ENCODE data around the gene IGFBP6. TPM values are rescaled to one million over a fixed set of nuclear protein-coding genes. Genes with fewer than 3 reads are reported as not detected.

The IGFBP6 gene
- total RNA-seq, 1 donor from 2014 or later = 20.8 TPM

- no peaks in the 10 kb centered on the region for H3K9me3 ChIP-seq (ENCODE audit: insufficient read depth, low read depth, low read length)
- DNase-seq (ENCODE audit: low read depth) = peak; percentile 92
- no peaks in the 10 kb centered on the region for H4K20me1 ChIP-seq (ENCODE audit: insufficient read depth, low read length)
- H3K36me3 ChIP-seq (ENCODE audit: insufficient read depth, low read length) = peaks cover 18% of the 10 kb centered on the region
- peak within 1 kb of the TSS; percentile 92 for H3K4me2 ChIP-seq (ENCODE audit: low read length)
- Mint-ChIP-seq H3K4me3 (ENCODE audit: unreplicated experiment) (peak within 1 kb of the TSS; percentile 87), H3K27me3 (ENCODE audit: low read depth, unreplicated experiment) (no peaks in the 10 kb centered on the region), H3K27ac (ENCODE audit: unreplicated experiment) (peak within 1 kb of the TSS; percentile 99), H3K36me3 (ENCODE audit: low read depth, unreplicated experiment) (peaks cover 15% of the 10 kb centered on the region), H3K9me3 (ENCODE audit: unreplicated experiment) (no peaks in the 10 kb centered on the region), H3K4me1 (ENCODE audit: low read depth, unreplicated experiment) (peaks cover 14% of the 10 kb centered on the region)
- peak within 1 kb of the TSS; percentile 94 for H3K27ac ChIP-seq (ENCODE audit: low read depth, low read length)
- FAIRE-seq = no peak
- H3K4me1 ChIP-seq (ENCODE audit: insufficient read depth, low read length) = peaks cover 22% of the 10 kb centered on the region
- H3K27me3 ChIP-seq (ENCODE audit: insufficient read depth, low read length) = no peaks in the 10 kb centered on the region
- TF ChIP-seq CTCF (IDR thresholded peaks at IDR 0.05; ENCODE audit: insufficient read depth, low read depth, low read length) = no peak
- no peak for TF ChIP-seq EZH2 (IDR thresholded peaks at IDR 0.05; ENCODE audit: insufficient read depth, low read length)
- peak within 1 kb of the TSS; percentile 95 for H3K9ac ChIP-seq (ENCODE audit: low read length)
- H3K79me2 ChIP-seq (ENCODE audit: insufficient read depth, low read length) = peaks cover 21% of the 10 kb centered on the region
- peak within 1 kb of the TSS; percentile 93 for H2AFZ ChIP-seq (ENCODE audit: low read depth, low read length)
- H3K4me3 ChIP-seq (ENCODE audit: insufficient read depth, low read depth, low read length) = peak within 1 kb of the TSS; percentile 67
Observed at GRCh38 chr12:53079226-53080117, 18.0 kb upstream of the IGFBP6 start, which contains the start of gene SPRYD3. TSS of gene SPRYD3 (minus strand) at chr12:53079390. CDS start at chr12:53079333, 57 bp downstream.

GRCh38 chr12:53082637-53083175, 14.8 kb upstream of the IGFBP6 start:
- H4K20me1 ChIP-seq (ENCODE audit: insufficient read depth, low read length) = no peaks in the 10 kb centered on the region
- H2AFZ ChIP-seq (ENCODE audit: low read depth, low read length) = no peak overlapping the region
- H3K36me3 Mint-ChIP-seq (ENCODE audit: low read depth, unreplicated experiment) = no peaks in the 10 kb centered on the region
- no peak overlapping the region for H3K4me3 ChIP-seq (ENCODE audit: insufficient read depth, low read depth, low read length)
- H3K4me1 ChIP-seq (ENCODE audit: insufficient read depth, low read length) = peaks cover 22% of the 10 kb centered on the region
- peaks cover 3% of the 10 kb centered on the region for H3K27me3 Mint-ChIP-seq (ENCODE audit: low read depth, unreplicated experiment)
- H3K27me3 ChIP-seq (ENCODE audit: insufficient read depth, low read length) = no peaks in the 10 kb centered on the region
- H3K4me1 Mint-ChIP-seq (ENCODE audit: low read depth, unreplicated experiment) = peaks cover 8% of the 10 kb centered on the region
- no peaks in the 10 kb centered on the region for H3K36me3 ChIP-seq (ENCODE audit: insufficient read depth, low read length)
- no peaks in the 10 kb centered on the region for H3K9me3 ChIP-seq (ENCODE audit: insufficient read depth, low read depth, low read length)
- peaks cover 12% of the 10 kb centered on the region for H3K79me2 ChIP-seq (ENCODE audit: insufficient read depth, low read length)
- H3K27ac ChIP-seq (ENCODE audit: low read depth, low read length) = no peak overlapping the region
- no peak overlapping the region for H3K4me2 ChIP-seq (ENCODE audit: low read length)
- FAIRE-seq (no peak), DNase-seq (ENCODE audit: low read depth) (no peak)
- no peak for TF ChIP-seq EZH2 (IDR thresholded peaks at IDR 0.05; ENCODE audit: insufficient read depth, low read length)
- no peak for TF ChIP-seq CTCF (IDR thresholded peaks at IDR 0.05; ENCODE audit: insufficient read depth, low read depth, low read length)
- H3K9me3 Mint-ChIP-seq (ENCODE audit: unreplicated experiment) = no peaks in the 10 kb centered on the region
- H3K9ac ChIP-seq (ENCODE audit: low read length) = no peak overlapping the region
- no peak overlapping the region for H3K4me3 Mint-ChIP-seq (ENCODE audit: unreplicated experiment)
- H3K27ac Mint-ChIP-seq (ENCODE audit: unreplicated experiment) = no peak overlapping the region

All from astrocyte (in vitro differentiated cells and primary cell).